ENCODE results near the gene GRP. TPM values are rescaled to one million over a fixed set of nuclear protein-coding genes. Genes with fewer than 3 reads are reported as not detected.

GRP gene
- total RNA-seq, 1 donor from 2014 or later: not detected

- Mint-ChIP-seq H3K4me1 (ENCODE audit: low read depth) (no peaks in the 10 kb centered on the region), H3K4me3 (ENCODE audit: unreplicated experiment) (no peak overlapping the region), H3K27ac (ENCODE audit: unreplicated experiment) (no peak overlapping the region), H3K9me3 (ENCODE audit: low read depth) (peaks cover 8% of the 10 kb centered on the region), H3K36me3 (ENCODE audit: low read depth) (peaks cover 1% of the 10 kb centered on the region), H3K27me3 (ENCODE audit: low read depth) (peaks cover 8% of the 10 kb centered on the region)
- no peak for TF ChIP-seq CTCF (IDR thresholded peaks at IDR 0.05)
- no peak for DNase-seq (ENCODE audit: low spot score)
Measured at GRCh38 chr18:59189008-59189407, 30.9 kb upstream of the GRP start.

- H3K36me3 Mint-ChIP-seq (ENCODE audit: low read depth): peaks cover 1% of the 10 kb centered on the region
- no peak overlapping the region for H3K4me3 Mint-ChIP-seq (ENCODE audit: unreplicated experiment)
- H3K27me3 Mint-ChIP-seq (ENCODE audit: low read depth): peaks cover 6% of the 10 kb centered on the region
- TF ChIP-seq CTCF (IDR thresholded peaks at IDR 0.05): no peak
- H3K4me1 Mint-ChIP-seq (ENCODE audit: low read depth): no peaks in the 10 kb centered on the region
- no peak for DNase-seq (ENCODE audit: low spot score)
- H3K27ac Mint-ChIP-seq (ENCODE audit: unreplicated experiment): no peak overlapping the region
- H3K9me3 Mint-ChIP-seq (ENCODE audit: low read depth): peaks cover 8% of the 10 kb centered on the region
Measured at GRCh38 chr18:59189746-59190145, 30.2 kb upstream of the GRP start.

DNA sequence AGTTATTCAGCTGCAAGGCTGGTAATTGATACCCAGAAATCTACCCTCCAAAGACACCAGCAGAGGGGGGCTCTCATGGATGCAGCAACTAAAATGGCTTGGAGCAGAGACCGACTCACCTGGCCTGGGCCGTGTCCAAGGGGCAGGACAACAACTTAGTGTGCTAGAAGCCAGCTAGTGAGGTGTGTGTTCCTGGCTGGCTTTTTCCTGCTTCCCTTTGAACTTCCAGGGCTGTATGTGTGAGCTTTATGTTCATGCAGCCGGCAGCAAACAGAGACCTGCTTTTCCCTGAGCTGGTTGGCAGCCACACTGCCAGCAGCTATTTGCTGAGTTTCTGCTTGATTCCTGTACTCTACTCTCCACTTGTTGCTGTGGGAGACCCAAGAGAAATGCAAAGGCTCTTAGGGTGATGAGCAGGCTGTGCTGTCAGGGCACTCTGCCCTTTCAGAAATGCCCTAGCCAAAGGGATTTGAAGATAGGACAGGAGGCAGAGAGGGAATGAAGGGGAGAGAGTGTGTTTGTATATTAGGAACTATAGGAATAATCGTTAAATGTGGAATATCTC is 23.7 kb upstream of the GRP start:
- H3K4me3 Mint-ChIP-seq (ENCODE audit: unreplicated experiment): no peak overlapping the region
- H3K9me3 Mint-ChIP-seq (ENCODE audit: low read depth): no peaks in the 10 kb centered on the region
- no peak for DNase-seq (ENCODE audit: low spot score)
- TF ChIP-seq CTCF (IDR thresholded peaks at IDR 0.05): no peak
- peaks cover 46% of the 10 kb centered on the region for H3K27me3 Mint-ChIP-seq (ENCODE audit: low read depth)
- H3K36me3 Mint-ChIP-seq (ENCODE audit: low read depth): no peaks in the 10 kb centered on the region
- H3K4me1 Mint-ChIP-seq (ENCODE audit: low read depth): no peaks in the 10 kb centered on the region
- H3K27ac Mint-ChIP-seq (ENCODE audit: unreplicated experiment): no peak overlapping the region

DNA sequence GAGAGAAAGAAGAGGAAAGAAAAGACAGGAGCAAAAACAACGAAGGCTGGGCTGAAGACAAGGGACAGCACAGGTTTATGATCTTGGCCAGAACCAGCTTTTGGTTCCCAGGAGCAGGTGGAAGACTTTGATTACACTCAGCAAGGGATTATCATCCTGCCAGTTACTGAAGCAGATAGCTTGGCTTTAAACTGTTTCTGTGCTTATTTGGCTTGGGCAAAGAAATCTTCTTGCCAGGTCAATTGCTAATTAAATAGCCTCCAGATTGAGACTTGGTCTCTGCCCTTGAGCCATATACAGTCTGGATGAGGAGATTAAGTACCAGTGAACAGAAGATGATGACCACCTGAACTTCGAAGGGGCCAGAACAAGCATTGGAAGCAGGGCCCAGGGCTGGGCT is 22.3 kb upstream of the GRP start:
- H3K36me3 Mint-ChIP-seq (ENCODE audit: low read depth): no peaks in the 10 kb centered on the region
- H3K4me3 Mint-ChIP-seq (ENCODE audit: unreplicated experiment): no peak overlapping the region
- TF ChIP-seq CTCF (IDR thresholded peaks at IDR 0.05): no peak
- no peaks in the 10 kb centered on the region for H3K4me1 Mint-ChIP-seq (ENCODE audit: low read depth)
- peaks cover 53% of the 10 kb centered on the region for H3K27me3 Mint-ChIP-seq (ENCODE audit: low read depth)
- H3K27ac Mint-ChIP-seq (ENCODE audit: unreplicated experiment): no peak overlapping the region
- DNase-seq (ENCODE audit: low spot score): no peak
- no peaks in the 10 kb centered on the region for H3K9me3 Mint-ChIP-seq (ENCODE audit: low read depth)

GRCh38 chr18:59198215-59198614 is 21.7 kb upstream of the GRP start:
- TF ChIP-seq CTCF (IDR thresholded peaks at IDR 0.05): no peak
- no peak overlapping the region for H3K27ac Mint-ChIP-seq (ENCODE audit: unreplicated experiment)
- peaks cover 57% of the 10 kb centered on the region for H3K27me3 Mint-ChIP-seq (ENCODE audit: low read depth)
- DNase-seq (ENCODE audit: low spot score): no peak
- H3K9me3 Mint-ChIP-seq (ENCODE audit: low read depth): no peaks in the 10 kb centered on the region
- no peaks in the 10 kb centered on the region for H3K4me1 Mint-ChIP-seq (ENCODE audit: low read depth)
- H3K36me3 Mint-ChIP-seq (ENCODE audit: low read depth): no peaks in the 10 kb centered on the region
- no peak overlapping the region for H3K4me3 Mint-ChIP-seq (ENCODE audit: unreplicated experiment)

Data from chondrocyte (in vitro differentiated cells).